GM23248 (cell line): Measurements from ENCODE around the gene AP5B1.

Source experiments
- EZH2 ChIP-seq: fragments of 200-600 bp; sonication (generic); IDR thresholded peaks from 2 replicates; pipeline ENCODE4 v1.6.1; 2018; ENCODE audit warnings: antibody characterized with exemption, mild to moderate bottlenecking; ENCODE audit not compliant: insufficient read depth, poor library complexity, severe bottlenecking
- EZH2phosphoT487 ChIP-seq: fragments of 200-600 bp; sonication (generic); IDR thresholded peaks from 2 replicates; pipeline ENCODE4 v1.6.1; 2018; ENCODE audit warnings: antibody characterized with exemption, moderate library complexity, mild to moderate bottlenecking, low read depth; ENCODE audit not compliant: insufficient read depth

DNA sequence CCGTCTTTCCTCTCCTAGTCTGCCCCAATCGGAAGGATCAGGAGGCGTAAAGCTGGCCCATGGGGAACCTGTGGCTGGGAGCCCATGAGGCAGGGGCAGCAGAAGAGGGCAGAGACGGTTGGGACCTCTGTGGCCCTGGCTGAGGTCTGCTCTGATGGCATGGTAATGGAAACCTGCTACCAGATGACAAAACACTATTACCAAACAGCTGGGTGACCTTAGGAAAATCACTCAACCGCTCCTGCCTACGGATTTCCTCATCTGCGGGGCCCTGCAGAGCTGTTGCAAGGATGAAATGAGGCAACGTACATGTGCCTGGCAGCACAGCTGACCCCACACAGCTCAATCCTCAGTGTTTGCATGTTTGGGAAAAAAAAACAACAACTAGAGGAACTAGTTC, 4.6 kb downstream of the AP5B1 start:
- TF ChIP-seq EZH2 (no peak), EZH2phosphoT487 (no peak)
